Endodermal cell (in vitro differentiated cells): ENCODE data around the gene LCE3C. TPM values are rescaled to one million over a fixed set of nuclear protein-coding genes. Genes with fewer than 3 reads are reported as not detected.

ENCODE experiments used
- DNase-seq: peaks from one replicate; pipeline ENCODE4 v3.0.0-alpha.2; 2017
- H3K27ac ChIP-seq: 2 replicates; pipeline ENCODE4 v1.5.1; 2013; ENCODE audit warnings: mild to moderate bottlenecking, low read depth, low read length, moderate library complexity
- H3K27me3 ChIP-seq: 2 replicates; pipeline ENCODE4 v1.6.1; 2013; ENCODE audit warnings: mild to moderate bottlenecking, low read length, moderate library complexity; ENCODE audit not compliant: insufficient read depth, control insufficient read depth, poor library complexity, severe bottlenecking
- H3K36me3 ChIP-seq: 2 replicates; pipeline ENCODE4 v1.7.0; 2013; ENCODE audit warnings: mild to moderate bottlenecking, low read length, moderate library complexity; ENCODE audit not compliant: control insufficient read depth, insufficient read depth
- H3K4me1 ChIP-seq: one replicate; pipeline ENCODE4 v1.7.0; 2013; ENCODE audit warnings: low read length; ENCODE audit not compliant: control insufficient read depth, insufficient read depth
- H3K4me3 ChIP-seq: 2 replicates; pipeline ENCODE4 v1.5.1; 2013; ENCODE audit warnings: mild to moderate bottlenecking, low read length, moderate library complexity
- H3K9ac ChIP-seq: 2 replicates; pipeline ENCODE4 v1.6.1; 2013; ENCODE audit warnings: mild to moderate bottlenecking, low read length, moderate library complexity; ENCODE audit not compliant: poor library complexity, severe bottlenecking; ENCODE audit errors: extremely low read depth
- H3K9me3 ChIP-seq: 2 replicates; pipeline ENCODE4 v1.6.1; 2013; ENCODE audit warnings: mild to moderate bottlenecking, low read length, moderate library complexity; ENCODE audit not compliant: control insufficient read depth
- H3K27ac Mint-ChIP-seq: 2 replicates; pipeline ENCODE4 v1.8.0; 2020; ENCODE audit warnings: mixed read lengths
- H3K27me3 Mint-ChIP-seq: 2 replicates; pipeline ENCODE4 v1.8.0; 2021; ENCODE audit warnings: mild to moderate bottlenecking, mixed read lengths; ENCODE audit not compliant: insufficient read depth
- H3K36me3 Mint-ChIP-seq: 2 replicates; pipeline ENCODE4 v1.8.0; 2020; ENCODE audit warnings: low read depth, mixed read lengths
- H3K4me1 Mint-ChIP-seq: 2 replicates; pipeline ENCODE4 v1.8.0; 2020; ENCODE audit warnings: mixed read lengths
- H3K4me3 Mint-ChIP-seq: 2 replicates; pipeline ENCODE4 v1.8.0; 2020; ENCODE audit warnings: mild to moderate bottlenecking, moderate library complexity, mixed read lengths
- H3K9me3 Mint-ChIP-seq: 2 replicates; pipeline ENCODE4 v1.8.0; 2020; ENCODE audit warnings: mild to moderate bottlenecking, mixed read lengths
- WGBS, 2 experiments: methylation state at CpG; one replicate each; pipeline versions ENCODE4 v1.1.5 to v1.1.7; 2013; ENCODE audit warnings: missing lambda C conversion rate in 2 of 2, mixed read lengths in 1 of 2; ENCODE audit not compliant: insufficient coverage in 1 of 2, insufficient read length in 1 of 2; 5-methylcytosine and 5-hydroxymethylcytosine counted together
- long read RNA-seq, 4 experiments: library from polyadenylated mRNA in 2 of 4; library from RNA in 1 of 4; library from capped mRNA in 1 of 4; stranded (forward) in 3 of 4; unstranded in 1 of 4; transcript quantifications; one replicate each; pipeline ENCODE4 v2.0.0, GENCODE V29; 2020 to 2021; ENCODE audit warnings: inconsistent platforms in 1 of 4
- polyA plus RNA-seq, 2 experiments: library from polyadenylated mRNA; stranded (reverse); fragments of 50-300 nt; gene quantifications; one replicate each; pipeline ENCODE4 v1.2.3, GENCODE V29; 2013
- total RNA-seq, 2 donors: library from RNA; stranded (reverse); fragmentation: NEBNext Ultra II Directional in 1 of 2; extraction: Animal tissue kit (Norgen Biotek cat#: 25700) in 1 of 2; gene quantifications; 2 replicates in 1 of 2; 3 replicates in 1 of 2; pipeline ENCODE4 v1.2.1, GENCODE V29; 2021
- TF ChIP-seq, protein P1 (sequence below): fragments of 200-600 bp; sonication (generic); conservative IDR thresholded peaks from 2 replicates; pipeline ENCODE4 v1.5.0; 2021; ENCODE audit warnings: antibody characterized with exemption, mild to moderate bottlenecking

The LCE3C gene, protein sequence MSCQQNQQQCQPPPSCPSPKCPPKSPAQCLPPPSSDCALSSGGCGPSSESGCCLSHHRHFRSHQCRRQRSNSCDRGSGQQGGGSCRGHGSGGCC
- not detected for total RNA-seq
- polyA plus RNA-seq (2013, experiment 1 of 2): not detected
- not detected for polyA plus RNA-seq (2013, experiment 2 of 2)
- long read RNA-seq, experiment 1: 0 reads
- long read RNA-seq, experiment 2: 0 reads
- long read RNA-seq, experiment 3: 0 reads
- long read RNA-seq, experiment 4: 0 reads

GRCh38 chr1:152599934-152600333 is at the start of gene LCE3C:
Gene LCE3C (plus strand): TSS chr1:152600234. CDS start chr1:152600732, 498 bp downstream.
- H3K9ac ChIP-seq: no peak within 1 kb of the TSS
- no peaks in the 10 kb centered on the region for H3K9me3 ChIP-seq
- no peaks in the 10 kb centered on the region for H3K4me1 ChIP-seq
- Mint-ChIP-seq H3K27ac (no peak within 1 kb of the TSS), H3K4me1 (no peaks in the 10 kb centered on the region), H3K27me3 (no peaks in the 10 kb centered on the region), H3K9me3 (peaks cover 82% of the 10 kb centered on the region), H3K4me3 (no peak within 1 kb of the TSS), H3K36me3 (no peaks in the 10 kb centered on the region)
- no peak within 1 kb of the TSS for H3K27ac ChIP-seq
- TF ChIP-seq, protein P1, sequence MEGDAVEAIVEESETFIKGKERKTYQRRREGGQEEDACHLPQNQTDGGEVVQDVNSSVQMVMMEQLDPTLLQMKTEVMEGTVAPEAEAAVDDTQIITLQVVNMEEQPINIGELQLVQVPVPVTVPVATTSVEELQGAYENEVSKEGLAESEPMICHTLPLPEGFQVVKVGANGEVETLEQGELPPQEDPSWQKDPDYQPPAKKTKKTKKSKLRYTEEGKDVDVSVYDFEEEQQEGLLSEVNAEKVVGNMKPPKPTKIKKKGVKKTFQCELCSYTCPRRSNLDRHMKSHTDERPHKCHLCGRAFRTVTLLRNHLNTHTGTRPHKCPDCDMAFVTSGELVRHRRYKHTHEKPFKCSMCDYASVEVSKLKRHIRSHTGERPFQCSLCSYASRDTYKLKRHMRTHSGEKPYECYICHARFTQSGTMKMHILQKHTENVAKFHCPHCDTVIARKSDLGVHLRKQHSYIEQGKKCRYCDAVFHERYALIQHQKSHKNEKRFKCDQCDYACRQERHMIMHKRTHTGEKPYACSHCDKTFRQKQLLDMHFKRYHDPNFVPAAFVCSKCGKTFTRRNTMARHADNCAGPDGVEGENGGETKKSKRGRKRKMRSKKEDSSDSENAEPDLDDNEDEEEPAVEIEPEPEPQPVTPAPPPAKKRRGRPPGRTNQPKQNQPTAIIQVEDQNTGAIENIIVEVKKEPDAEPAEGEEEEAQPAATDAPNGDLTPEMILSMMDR: no peak
- no CpG with 5 or more reads among the region's 4 CpGs for WGBS, 2 experiments
- no peak within 1 kb of the TSS for H3K4me3 ChIP-seq
- H3K27me3 ChIP-seq: no peaks in the 10 kb centered on the region
- no peaks in the 10 kb centered on the region for H3K36me3 ChIP-seq
- DNase-seq: no peak

GRCh38 chr1:152565115-152565514 is 34.9 kb upstream of the LCE3C start:
- Histone ChIP-seq H3K27ac (no peak overlapping the region), H3K36me3 (no peaks in the 10 kb centered on the region), H3K4me1 (no peaks in the 10 kb centered on the region), H3K27me3 (no peaks in the 10 kb centered on the region), H3K4me3 (no peak overlapping the region), H3K9me3 (peaks cover 85% of the 10 kb centered on the region), H3K9ac (no peak overlapping the region)
- Mint-ChIP-seq H3K27me3 (no peaks in the 10 kb centered on the region), H3K9me3 (peaks cover 93% of the 10 kb centered on the region), H3K36me3 (no peaks in the 10 kb centered on the region), H3K4me1 (no peaks in the 10 kb centered on the region), H3K27ac (no peak overlapping the region), H3K4me3 (no peak overlapping the region)
- TF ChIP-seq, protein P1: no peak
- DNase-seq: no peak
- WGBS, 2 experiments: 46 to 67% methylated on average over 1 to 2 of the region's 2 CpGs

- Mint-ChIP-seq H3K4me3 (no peak overlapping the region), H3K36me3 (no peaks in the 10 kb centered on the region), H3K4me1 (no peaks in the 10 kb centered on the region), H3K27ac (no peak overlapping the region), H3K27me3 (no peaks in the 10 kb centered on the region), H3K9me3 (peaks cover 94% of the 10 kb centered on the region)
- Histone ChIP-seq H3K9ac (no peak overlapping the region), H3K4me3 (no peak overlapping the region), H3K27me3 (no peaks in the 10 kb centered on the region), H3K36me3 (no peaks in the 10 kb centered on the region), H3K9me3 (peaks cover 87% of the 10 kb centered on the region), H3K27ac (no peak overlapping the region), H3K4me1 (no peaks in the 10 kb centered on the region)
- TF ChIP-seq, protein P1: no peak
- 52 to 75% methylated on average over 2 to 14 of the region's 14 CpGs for WGBS, 2 experiments
- no peak for DNase-seq
Observed at GRCh38 chr1:152565535-152566215, 34.4 kb upstream of the LCE3C start.
